ENCODE data around the gene DTNB.

DNA sequence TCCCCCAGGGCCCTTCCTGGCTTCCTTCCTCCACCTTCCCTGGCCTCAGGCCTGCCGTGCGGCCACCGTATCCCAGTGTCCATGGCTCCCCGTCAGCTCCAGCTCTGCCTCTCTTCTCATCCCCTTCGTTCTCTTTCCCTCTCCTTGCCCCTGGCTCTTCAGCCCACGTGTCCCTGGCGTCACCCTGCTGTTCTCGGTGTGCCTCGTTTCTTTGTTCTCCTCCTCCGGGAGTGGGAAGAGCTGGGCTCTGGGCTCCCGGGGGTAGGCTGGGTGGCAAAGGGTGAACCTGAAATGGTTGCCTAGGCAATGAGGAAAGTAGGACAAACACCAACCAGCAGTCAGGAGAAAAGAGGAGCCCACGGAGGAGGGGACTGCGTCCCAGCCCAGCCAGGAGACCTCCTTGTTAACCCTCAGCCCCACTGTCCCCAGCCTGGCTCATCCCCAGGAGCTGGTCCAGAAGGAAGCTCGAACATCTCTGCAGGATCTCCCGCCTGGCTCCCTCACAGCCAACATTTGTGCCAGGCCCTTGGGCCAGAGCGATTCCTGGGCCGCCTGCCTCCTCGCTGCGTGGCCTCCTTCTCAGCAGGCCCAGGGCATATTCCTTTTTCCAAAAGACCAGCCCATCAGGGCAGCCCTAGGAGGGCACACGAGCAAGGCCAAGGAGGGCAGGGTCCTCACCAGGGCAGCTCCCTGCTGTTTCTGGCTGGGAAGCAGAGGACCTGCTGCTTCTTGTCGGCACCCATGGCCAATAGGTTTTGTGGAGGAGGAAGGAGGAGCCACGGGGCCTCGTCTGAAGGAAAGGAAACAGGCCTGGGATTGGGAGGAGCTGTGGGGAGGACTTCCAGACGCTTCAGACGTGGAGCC, 300.7 kb downstream of the DTNB start:
- TF ChIP-seq, protein P1, sequence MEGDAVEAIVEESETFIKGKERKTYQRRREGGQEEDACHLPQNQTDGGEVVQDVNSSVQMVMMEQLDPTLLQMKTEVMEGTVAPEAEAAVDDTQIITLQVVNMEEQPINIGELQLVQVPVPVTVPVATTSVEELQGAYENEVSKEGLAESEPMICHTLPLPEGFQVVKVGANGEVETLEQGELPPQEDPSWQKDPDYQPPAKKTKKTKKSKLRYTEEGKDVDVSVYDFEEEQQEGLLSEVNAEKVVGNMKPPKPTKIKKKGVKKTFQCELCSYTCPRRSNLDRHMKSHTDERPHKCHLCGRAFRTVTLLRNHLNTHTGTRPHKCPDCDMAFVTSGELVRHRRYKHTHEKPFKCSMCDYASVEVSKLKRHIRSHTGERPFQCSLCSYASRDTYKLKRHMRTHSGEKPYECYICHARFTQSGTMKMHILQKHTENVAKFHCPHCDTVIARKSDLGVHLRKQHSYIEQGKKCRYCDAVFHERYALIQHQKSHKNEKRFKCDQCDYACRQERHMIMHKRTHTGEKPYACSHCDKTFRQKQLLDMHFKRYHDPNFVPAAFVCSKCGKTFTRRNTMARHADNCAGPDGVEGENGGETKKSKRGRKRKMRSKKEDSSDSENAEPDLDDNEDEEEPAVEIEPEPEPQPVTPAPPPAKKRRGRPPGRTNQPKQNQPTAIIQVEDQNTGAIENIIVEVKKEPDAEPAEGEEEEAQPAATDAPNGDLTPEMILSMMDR (IDR thresholded peaks at IDR 0.05): no peak
- TF ChIP-seq EZH2 (IDR thresholded peaks at IDR 0.05; ENCODE audit: borderline replicate concordance, insufficient read depth, low read depth, low read length, poor library complexity, severe bottlenecking): no peak

Measured in B cell (primary cell).